ENCODE data around the gene SPATA19.

The SPATA19 gene

DNA sequence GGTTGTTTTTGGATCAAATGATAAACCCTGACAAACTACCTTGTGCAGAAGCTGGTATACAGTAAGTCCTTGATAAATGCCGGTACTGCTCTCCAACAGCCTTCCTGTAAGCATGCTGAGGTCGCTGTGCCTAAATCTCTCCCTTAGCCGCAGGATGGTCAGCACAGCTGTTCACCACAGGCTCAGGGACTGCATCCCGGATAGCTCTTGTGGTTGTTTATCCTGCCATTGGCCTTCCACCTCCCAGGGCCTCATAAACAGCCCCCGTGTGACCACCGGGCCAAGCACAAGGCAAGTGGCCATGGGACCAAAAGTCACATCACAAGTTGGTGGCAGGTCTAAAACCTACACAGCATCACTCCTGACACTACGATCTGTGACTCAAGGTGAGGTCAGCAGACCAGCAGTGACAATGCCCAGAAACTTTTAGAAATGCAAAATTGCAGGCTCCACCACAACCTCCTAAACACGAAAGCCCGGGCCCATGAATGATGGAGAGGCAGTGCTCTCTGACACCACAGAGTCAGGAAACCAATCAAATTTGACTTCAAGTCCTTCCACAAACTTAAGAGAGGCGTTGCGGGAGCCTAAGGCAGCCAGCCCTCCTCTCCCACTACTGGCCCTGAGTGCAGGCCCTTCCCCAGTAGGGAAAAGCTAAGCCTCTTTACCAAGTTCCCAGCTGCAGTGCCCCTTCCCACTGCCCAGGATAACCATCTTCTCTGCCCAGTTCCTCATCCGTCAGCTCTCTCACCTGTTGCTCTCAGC is 3.9 kb downstream of the SPATA19 start:
- no peak for DNase-seq (ENCODE audit: low spot score)
- in situ Hi-C loops (cut with MboI; ENCODE audit: low pct_unique_long_range_greater_than_20kb, low sequenced_read_pairs, unreplicated experiment): no loop called here
- TF ChIP-seq, protein P1, sequence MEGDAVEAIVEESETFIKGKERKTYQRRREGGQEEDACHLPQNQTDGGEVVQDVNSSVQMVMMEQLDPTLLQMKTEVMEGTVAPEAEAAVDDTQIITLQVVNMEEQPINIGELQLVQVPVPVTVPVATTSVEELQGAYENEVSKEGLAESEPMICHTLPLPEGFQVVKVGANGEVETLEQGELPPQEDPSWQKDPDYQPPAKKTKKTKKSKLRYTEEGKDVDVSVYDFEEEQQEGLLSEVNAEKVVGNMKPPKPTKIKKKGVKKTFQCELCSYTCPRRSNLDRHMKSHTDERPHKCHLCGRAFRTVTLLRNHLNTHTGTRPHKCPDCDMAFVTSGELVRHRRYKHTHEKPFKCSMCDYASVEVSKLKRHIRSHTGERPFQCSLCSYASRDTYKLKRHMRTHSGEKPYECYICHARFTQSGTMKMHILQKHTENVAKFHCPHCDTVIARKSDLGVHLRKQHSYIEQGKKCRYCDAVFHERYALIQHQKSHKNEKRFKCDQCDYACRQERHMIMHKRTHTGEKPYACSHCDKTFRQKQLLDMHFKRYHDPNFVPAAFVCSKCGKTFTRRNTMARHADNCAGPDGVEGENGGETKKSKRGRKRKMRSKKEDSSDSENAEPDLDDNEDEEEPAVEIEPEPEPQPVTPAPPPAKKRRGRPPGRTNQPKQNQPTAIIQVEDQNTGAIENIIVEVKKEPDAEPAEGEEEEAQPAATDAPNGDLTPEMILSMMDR (IDR thresholded peaks at IDR 0.05; ENCODE audit: extremely low read depth, insufficient read depth, missing control alignments): no peak

DNA sequence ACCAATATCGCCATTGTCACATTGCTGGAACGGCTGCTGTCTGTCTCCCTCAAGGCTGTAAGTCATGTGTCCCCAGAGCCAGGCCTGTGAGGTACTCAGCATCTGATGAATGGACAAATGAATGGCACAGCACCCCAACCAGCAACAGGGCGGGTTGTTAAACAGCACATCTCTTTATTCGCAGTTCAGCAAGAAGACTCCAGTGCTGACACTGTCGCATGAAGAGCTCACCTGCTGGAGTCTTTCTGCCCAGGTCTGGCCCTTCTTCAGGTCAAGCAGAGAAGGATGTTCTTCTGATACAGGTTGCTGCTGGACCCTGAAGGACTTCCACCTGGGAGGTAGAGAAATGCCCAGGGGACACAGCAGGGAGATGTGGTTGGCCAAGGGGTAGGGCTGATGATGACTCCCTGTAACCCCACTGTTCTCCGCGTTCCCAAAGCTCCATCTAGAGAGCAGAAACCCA is 4.8 kb downstream of the SPATA19 start:
- TF ChIP-seq, protein P1 (IDR thresholded peaks at IDR 0.05; ENCODE audit: extremely low read depth, insufficient read depth, missing control alignments): no peak
- no peak for DNase-seq (ENCODE audit: low spot score)
- in situ Hi-C loops (cut with MboI; ENCODE audit: low pct_unique_long_range_greater_than_20kb, low sequenced_read_pairs, unreplicated experiment): no loop called here

DNA sequence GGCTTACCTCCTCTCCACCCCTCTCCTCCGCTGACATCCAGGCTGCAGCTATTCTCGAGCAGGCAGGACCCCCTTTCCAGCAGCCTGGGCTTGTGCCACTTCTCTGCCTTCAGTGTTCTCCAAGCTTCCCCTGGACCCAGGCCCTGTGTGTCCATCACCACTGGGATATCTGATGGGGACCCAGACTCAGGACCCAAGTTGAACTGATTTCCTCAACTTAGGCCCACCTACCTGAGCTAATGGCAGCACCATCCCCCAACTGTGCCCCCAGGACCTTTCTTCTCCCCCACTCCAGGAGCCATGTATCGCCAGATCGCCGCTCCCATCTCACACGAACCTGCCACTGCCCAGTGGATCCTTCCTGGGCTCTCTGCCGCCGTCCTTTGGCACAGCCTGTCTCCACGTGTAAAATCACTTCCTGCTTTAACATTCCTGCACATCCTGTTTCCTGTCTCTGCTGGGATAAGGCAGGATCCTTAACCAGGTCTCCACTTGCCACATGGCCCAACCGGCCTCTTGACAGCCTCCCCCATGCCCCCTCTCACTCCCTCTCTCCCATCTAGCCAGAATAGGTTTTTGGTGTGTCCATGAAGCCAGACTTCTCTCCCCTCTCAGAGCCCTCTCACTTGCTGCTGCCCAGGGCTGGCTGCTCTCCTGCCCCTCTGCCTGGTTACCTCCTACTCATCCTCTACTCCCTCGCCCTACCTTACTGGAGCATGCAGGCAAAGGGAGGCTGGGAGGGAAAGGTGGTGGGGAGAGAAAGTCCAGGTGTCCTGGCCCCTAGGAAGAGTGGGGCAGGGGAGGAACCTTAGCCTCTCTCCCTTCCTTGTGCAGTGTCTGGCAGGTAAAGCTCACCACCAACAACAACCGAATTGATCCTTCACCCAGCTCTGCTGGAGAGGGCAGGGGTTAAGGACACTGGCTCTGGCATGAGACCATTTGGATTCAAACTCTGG is 9.4 kb downstream of the SPATA19 start:
- in situ Hi-C loops (cut with MboI; ENCODE audit: low pct_unique_long_range_greater_than_20kb, low sequenced_read_pairs, unreplicated experiment): no loop called here
- TF ChIP-seq, protein P1 (IDR thresholded peaks at IDR 0.05; ENCODE audit: extremely low read depth, insufficient read depth, missing control alignments): no peak
- DNase-seq (ENCODE audit: low spot score): no peak

DNA sequence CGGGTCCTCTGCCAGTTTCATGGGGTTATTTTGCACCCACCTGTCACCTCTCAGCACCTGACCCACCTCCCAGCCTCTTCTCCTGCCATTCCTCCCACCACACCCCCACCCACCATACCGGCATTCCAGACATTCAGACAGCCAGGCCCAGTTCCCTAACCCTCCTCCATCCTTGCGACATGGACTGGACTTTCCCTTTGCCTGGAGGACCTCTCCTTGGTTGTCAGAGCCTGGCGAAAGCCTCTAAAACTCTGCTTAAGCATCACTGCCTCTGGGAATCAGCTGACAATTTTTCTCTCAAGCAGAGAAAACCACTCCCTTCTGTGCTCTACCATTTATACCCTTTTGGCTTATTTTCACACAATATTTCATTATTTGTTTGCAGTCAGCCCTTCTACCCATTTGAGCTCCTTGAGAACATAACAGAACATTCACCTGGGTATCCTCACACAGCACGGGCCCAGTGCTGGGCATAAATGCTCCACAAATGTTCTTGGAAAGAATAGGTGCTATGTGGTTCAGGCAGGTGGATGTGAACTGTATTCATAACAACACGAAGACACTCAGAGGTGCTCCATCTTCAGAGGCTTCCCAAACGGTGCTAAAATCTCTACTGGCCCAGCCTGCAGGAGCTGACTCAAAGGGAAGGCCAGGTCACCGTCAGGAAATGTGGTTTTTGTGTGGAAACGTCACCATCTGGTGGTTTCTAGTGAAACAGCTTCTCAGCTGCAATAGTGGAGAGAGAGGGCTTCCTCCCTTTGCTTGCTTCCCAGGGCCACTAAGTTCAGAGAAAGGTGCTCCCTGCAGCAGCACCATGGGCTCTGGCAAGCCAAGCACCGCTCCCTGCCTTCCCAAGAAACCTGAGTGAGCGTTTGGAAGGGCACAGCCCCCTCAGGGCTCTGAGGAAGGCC is 10.4 kb downstream of the SPATA19 start:
- in situ Hi-C loops (cut with MboI; ENCODE audit: low pct_unique_long_range_greater_than_20kb, low sequenced_read_pairs, unreplicated experiment): no loop called here
- peak; percentile 79 for DNase-seq (ENCODE audit: low spot score)
- TF ChIP-seq, protein P1 (IDR thresholded peaks at IDR 0.05; ENCODE audit: extremely low read depth, insufficient read depth, missing control alignments): peak; percentile 72

DNA sequence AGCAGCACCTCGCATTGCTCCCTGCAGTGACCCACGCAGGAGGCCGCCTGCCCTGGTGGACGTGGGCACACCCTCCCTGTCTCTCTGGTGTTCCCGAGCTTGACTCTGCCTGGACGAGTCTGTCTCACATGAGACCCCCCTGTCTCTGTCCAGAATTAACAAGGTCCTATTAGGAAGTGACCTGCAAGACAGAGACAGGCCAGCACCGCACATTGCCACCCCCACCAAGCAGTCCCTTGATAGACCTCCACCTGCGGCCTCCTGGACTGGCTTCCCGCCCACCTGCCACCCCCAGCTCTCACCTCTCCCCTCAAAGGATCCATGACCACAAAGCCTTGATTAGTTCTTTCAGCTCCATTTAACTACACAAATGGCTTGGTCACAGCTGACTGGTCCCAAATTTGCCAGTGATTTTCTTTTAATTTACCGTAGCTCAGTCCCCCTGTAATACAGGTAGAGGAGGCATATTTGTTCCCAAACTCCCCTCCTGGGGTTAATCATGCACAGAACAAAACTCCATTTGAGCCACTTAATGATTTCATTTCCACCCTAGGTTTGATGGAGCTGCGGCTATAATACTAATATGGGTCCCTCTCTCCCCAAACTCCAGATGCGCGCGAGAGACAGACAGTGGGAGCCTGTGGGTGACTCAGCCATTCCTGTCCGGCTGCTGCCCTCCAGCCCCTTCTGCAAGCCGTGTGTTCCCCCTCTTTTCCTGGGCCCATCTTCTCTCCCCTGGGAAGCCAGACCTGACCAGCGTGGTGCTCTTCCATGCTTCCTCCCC is 11.2 kb downstream of the SPATA19 start:
- no peak for DNase-seq (ENCODE audit: low spot score)
- in situ Hi-C loops (cut with MboI; ENCODE audit: low pct_unique_long_range_greater_than_20kb, low sequenced_read_pairs, unreplicated experiment): no loop called here
- TF ChIP-seq, protein P1 (IDR thresholded peaks at IDR 0.05; ENCODE audit: extremely low read depth, insufficient read depth, missing control alignments): no peak

All from GM13977 (cell line).